GM21576 (cell line): Measurements from ENCODE around the gene CD79B.
"Not testable (repeated sequence)": the region's sequence is repeated elsewhere in the genome, so short reads cannot be mapped to it uniquely, and the experiment has no call there.

Experiments
- ATAC-seq: cut with Tn5 transposase; IDR thresholded peaks from one replicate; pipeline ENCODE4 v1.9.1; 2021; ENCODE audit warnings: mild to moderate bottlenecking, moderate library complexity; ENCODE audit not compliant: unreplicated experiment

CD79B gene

GRCh38 chr17:63881935-63882601, 50.1 kb downstream of the CD79B start, which contains the start of gene GH2:
Gene GH2, minus strand, starts transcription at chr17:63881944. Its CDS starts 143 bp downstream, at chr17:63881801.
- ATAC-seq = no peak

- not testable (repeated sequence) for ATAC-seq
Observed at GRCh38 chr17:63881337-63881736, 50.8 kb downstream of the CD79B start.

- no peak for ATAC-seq
Observed at GRCh38 chr17:63880706-63881105, 51.4 kb downstream of the CD79B start.
